ENCODE data around the gene ANKRD36B.
"Not testable (repeated sequence)": the region's sequence is repeated elsewhere in the genome, so short reads cannot be mapped to it uniquely, and the experiment has no call there.

GRCh38 chr2:97550498-97550897, 39.2 kb downstream of the ANKRD36B start:
- TF ChIP-seq, protein P1, sequence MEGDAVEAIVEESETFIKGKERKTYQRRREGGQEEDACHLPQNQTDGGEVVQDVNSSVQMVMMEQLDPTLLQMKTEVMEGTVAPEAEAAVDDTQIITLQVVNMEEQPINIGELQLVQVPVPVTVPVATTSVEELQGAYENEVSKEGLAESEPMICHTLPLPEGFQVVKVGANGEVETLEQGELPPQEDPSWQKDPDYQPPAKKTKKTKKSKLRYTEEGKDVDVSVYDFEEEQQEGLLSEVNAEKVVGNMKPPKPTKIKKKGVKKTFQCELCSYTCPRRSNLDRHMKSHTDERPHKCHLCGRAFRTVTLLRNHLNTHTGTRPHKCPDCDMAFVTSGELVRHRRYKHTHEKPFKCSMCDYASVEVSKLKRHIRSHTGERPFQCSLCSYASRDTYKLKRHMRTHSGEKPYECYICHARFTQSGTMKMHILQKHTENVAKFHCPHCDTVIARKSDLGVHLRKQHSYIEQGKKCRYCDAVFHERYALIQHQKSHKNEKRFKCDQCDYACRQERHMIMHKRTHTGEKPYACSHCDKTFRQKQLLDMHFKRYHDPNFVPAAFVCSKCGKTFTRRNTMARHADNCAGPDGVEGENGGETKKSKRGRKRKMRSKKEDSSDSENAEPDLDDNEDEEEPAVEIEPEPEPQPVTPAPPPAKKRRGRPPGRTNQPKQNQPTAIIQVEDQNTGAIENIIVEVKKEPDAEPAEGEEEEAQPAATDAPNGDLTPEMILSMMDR (IDR thresholded peaks at IDR 0.05; ENCODE audit: low read depth, low read length, poor library complexity, severe bottlenecking): not testable (repeated sequence)
- TF ChIP-seq EZH2phosphoT487 (IDR thresholded peaks at IDR 0.05; ENCODE audit: borderline replicate concordance, low read length): not testable (repeated sequence)

Data from DOHH2 (cell line).